T-helper 2 cell treated with Interferon-gamma antibody and Interleukin-4, amounts not matched to agents 100 ng/mL and 5 ng/mL, for 36 hours (primary cell): Measurements from ENCODE around the gene RNU7-1. TPM values are rescaled to one million over a fixed set of nuclear protein-coding genes. Genes with fewer than 3 reads are reported as not detected.

ENCODE experiments used
- intact Hi-C: fragments of 100-400 bp; cut with micrococcal nuclease; formaldehyde crosslinking; loops from one replicate; pipeline ENCODE4 v1.15.1; 2023
- total RNA-seq: library from RNA; stranded (reverse); gene quantifications from 2 replicates; pipeline ENCODE4 v1.2.3, GENCODE V29; 2022

Gene RNU7-1
- total RNA-seq, 1 donor from 2014 or later, result not detected

DNA sequence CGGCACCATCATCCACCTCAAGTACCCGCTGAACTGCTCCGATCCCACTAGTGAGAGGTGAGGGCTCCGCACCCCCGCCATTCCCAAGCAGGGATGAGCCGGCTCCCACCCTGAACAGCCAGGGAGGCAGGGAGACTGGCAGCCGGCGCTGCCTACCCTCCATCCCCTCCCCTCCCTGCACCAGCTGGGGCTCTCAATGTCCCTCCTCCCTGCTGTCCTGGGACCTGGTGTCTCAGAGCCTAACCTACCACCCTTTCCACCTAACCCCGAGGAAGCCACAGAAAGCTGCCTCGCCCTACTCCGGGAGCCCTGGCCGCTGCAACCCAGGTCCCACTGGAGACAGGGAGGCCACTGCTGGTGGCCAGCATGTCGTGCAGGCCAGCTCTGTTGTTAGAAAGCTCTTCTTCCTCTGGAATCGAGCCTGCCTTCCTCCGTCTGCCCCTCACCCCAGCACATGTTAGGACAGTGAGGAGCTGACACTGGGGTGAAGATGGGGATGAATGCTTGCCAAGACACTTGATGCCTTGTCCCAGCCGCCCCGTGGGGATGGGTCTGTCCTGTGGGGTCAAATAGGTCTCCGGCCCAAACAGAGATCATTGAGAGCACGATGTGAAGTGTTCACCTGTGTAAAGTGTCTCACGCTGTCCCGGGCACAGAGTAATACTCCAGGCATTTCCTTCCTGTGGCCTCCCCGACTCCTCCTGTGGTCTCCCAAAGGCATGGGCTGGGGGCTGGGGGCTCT is 8.7 kb downstream of the RNU7-1 start:
- intact Hi-C loops, result no loop called here

DNA sequence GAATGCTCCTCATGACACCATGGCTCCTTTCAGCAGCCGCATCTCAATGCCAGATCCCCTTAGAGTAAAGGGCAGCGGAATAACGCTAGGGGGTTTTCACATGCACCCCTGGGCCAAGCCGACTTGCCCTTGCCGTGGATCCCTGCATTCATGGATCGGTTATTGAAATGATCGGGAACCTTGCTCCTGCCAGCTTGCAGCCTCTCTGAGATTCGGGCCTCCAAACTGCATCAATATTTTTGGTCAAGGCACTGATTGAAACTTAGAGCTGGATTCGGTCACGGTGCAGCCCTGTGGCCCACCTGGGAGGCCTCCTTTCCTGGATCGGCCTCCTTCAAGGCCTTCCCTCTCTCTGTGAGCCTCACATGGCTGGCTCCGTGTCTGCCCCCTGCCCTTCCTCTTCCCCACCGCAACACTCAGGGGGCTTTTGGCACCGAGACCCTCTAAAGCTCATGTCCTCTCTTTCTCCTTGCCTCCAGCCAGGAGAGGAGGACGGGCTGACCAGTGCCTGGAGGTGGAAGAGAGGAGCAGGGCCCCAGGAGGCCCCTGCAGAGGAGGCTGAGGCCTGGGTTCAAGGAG is 9.3 kb downstream of the RNU7-1 start:
- intact Hi-C loops, result loop anchor here (1.0 kb wide), 2 partner anchors 8 to 9 kb away; partner anchors contain the start of gene C12orf57

DNA sequence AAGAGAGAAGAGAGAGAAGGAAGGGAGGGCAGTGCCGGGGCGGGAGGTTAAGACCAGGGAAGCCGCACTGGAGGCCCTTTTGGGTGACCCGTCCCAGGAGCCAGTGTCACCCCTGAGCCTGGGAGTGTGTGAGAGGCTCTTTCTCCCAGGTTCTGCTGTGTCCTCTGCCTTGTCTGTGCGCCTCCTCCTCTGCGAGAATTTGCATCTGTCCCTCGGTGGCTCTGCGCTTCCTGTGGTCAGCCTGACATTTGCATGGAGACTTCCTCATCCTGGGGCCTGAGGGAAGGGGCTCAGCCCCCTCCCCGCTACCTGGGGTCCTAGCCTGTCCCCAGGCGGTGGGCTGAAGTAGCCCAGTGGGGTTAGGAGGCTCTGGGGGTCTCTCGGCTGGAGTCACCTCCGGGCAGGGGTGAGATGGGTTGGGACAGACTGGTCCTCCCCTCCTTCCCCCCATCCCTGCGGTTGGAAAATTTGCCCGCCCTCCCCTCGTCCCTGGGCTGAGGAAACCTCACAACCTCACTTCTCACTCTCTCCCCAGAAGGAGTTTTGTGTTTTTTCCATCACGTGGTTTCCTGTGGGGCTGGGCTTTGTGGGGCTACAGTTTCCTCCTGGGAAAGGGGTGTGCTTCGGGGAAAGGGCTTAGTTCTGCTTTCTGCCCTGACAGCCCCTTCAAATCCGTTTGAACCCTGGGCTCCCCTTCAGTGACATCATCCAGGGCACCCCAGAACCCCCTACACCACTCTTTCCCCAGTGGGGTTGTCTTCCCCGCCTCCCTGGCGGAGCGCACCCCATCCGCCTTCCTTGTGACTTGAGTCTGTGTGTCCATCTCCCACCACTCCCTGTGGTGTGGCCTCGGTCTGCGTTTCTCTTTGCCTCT is 10.1 kb downstream of the RNU7-1 start:
- intact Hi-C loops, result loop anchor here (1.0 kb wide), 2 partner anchors 8 to 9 kb away; partner anchors contain the start of gene C12orf57

DNA sequence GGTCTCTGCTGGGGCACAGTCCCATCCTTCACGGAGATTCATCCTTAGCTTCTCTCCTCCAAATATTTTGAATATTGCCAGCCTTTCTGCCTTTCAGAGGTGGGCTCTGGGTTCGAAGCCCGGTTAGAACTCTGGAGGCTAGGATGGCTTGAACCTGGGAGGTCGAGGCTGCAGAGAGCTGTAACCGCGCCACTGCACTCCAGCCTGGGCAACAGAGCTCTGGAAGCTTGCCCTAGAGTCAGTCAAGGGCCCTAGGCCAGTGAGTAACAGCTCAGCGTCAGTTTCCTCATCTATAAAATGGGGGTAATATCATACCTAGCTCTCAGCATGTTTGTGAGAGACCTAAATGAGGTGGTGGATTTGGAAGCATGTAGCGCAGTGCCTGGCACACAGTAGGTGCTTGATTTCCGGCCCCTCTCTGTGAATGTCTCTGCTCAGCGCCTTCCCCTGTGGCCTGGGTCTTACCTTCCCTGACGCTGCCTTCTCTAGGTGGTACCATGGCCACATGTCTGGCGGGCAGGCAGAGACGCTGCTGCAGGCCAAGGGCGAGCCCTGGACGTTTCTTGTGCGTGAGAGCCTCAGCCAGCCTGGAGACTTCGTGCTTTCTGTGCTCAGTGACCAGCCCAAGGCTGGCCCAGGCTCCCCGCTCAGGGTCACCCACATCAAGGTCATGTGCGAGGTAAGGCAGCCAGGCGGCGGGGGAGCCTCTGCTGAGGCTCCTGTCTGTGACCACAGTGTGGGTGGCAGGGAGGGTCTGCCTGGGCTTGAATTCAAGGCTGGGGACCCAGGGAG is 10.9 kb downstream of the RNU7-1 start:
- intact Hi-C loops, result no loop called here

DNA sequence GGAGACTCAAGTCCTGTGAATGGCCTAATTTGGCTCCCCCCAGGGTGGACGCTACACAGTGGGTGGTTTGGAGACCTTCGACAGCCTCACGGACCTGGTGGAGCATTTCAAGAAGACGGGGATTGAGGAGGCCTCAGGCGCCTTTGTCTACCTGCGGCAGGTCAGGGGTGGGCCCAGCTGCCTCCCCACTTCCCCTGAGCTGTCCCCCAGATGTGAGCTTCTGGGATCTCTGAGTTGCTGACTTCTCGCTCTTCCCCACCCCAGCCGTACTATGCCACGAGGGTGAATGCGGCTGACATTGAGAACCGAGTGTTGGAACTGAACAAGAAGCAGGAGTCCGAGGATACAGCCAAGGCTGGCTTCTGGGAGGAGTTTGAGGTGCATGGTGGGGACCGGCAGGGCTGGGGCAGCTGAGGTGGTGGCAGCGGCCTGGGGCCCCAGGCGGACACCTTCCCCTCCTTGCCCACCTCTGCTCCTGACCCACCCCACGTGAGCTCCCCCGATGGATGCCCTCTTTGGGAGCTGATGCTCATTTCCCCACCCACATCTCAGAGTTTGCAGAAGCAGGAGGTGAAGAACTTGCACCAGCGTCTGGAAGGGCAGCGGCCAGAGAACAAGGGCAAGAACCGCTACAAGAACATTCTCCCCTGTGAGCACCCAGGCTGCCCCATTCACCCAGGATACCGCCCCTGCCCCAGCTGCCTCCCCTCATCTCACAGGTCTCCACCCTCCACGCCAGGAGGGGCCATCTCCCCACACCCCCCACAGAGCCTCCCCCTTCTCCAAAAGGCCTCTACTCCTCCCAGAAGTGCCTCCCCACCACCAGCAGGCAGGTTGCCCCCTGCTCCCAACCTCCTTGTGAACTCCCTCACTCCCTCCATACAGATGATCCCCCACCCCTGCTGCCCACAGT is 11.7 kb downstream of the RNU7-1 start:
- intact Hi-C loops, result no loop called here

DNA sequence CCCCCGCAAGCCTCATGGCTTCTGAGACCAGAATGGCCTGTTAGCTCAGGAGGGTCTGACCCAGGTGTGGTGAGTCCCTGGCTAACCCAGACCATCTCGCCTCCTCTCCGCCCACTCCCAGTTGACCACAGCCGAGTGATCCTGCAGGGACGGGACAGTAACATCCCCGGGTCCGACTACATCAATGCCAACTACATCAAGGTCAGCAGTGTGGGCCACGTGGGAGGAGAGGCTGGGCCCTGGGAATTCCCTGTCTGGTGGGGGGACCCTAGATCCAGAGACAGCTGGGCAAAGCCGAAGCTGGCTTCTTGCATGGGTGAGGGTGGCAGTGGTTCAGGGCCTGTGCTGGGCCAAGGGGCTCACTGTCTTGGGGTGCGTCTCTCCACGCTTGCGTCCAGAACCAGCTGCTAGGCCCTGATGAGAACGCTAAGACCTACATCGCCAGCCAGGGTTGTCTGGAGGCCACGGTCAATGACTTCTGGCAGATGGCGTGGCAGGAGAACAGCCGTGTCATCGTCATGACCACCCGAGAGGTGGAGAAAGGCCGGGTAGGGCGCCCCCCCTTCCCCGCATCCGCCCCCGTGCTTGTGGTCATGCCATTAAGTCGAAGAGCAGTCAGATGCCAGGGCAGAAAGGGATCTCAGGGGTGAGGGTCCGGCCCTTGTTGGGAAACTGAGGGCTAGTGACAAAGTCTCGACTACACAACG is 12.6 kb downstream of the RNU7-1 start:
- intact Hi-C loops, result no loop called here

DNA sequence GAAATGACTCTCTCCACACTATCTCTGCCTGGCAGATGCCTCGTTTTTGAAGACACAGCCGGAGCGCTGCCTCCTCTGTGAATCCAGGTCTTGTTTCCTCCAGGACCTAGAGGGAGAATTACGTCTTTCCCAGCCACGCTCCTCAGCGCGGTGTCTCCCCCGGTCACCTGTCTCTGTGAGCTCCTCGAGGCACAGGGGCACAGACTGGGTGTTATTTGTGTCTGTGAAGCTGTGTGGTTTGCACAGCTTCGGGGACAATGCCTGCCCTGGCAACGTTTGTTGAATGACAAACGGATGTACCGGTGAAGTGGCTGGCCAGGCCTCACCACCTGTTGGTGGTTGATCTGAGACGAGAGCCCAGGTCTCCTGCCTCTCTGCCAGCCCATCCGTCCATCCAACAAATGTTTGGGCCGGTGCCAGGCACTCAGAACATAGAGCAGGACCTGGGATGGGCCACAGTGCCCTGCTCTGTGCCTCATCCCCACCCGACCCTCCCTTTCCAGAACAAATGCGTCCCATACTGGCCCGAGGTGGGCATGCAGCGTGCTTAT is 13.6 kb downstream of the RNU7-1 start:
- intact Hi-C loops, result no loop called here

DNA sequence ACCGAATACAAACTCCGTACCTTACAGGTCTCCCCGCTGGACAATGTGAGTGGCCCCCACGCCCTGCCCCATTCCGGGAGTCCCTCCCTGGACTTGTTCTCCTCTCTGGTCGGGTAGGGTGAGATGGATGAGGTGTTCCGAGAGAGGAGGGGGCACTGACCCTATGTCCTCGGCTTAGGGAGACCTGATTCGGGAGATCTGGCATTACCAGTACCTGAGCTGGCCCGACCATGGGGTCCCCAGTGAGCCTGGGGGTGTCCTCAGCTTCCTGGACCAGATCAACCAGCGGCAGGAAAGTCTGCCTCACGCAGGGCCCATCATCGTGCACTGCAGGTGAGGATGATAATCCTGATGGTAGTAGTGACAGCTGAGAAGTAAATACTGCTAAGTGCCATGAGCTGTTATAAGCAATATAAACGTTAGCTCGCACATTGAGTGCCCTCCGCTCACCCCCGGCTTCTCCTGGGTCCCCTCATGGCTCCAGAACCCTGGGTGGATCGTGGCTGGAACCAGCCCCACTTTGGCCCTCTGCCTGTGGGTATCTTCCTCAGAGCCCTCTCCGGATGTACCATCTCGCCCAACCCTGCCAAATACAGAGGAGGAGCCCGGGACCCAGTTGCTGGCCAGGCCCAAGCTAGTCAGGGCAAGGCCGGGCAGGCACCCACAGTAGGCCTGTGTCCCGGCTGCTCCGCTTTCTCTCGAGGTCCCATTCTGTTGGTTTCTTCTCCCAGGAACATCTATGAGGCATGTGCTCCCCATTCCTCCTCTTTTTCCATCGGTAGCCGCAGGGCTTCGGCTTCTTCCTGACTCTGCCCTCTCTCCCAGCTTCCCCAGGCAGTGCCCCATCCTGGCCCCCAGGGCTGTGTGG is 14.4 kb downstream of the RNU7-1 start:
- intact Hi-C loops, result loop anchor here (2.0 kb wide), 1 partner anchor 67 kb away; no protein-coding TSS in a partner anchor

DNA sequence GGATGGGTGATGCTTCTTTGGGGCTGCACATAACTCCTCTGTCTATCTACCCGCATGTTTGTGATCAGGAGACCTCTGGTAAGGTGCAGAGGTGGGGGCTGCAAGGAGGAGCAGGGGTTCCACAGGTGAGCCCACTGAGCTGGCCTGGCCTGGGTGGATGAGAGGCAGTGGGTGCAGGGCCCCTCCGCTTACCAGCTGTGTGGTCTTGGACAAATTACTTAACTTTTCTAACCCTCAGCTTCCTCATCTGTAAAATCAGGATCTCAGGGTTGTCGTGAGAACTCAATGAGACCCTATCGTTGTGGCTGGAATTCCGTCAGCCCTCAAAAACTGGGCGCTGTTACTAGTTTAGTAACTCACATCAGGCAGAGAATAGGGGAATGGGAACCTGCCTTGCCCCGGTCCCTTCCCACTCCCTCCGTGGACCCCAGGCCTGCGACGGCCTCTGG is 15.0 kb downstream of the RNU7-1 start:
- intact Hi-C loops, result loop anchor here (2.0 kb wide), 1 partner anchor 68 kb away; no protein-coding TSS in a partner anchor

DNA sequence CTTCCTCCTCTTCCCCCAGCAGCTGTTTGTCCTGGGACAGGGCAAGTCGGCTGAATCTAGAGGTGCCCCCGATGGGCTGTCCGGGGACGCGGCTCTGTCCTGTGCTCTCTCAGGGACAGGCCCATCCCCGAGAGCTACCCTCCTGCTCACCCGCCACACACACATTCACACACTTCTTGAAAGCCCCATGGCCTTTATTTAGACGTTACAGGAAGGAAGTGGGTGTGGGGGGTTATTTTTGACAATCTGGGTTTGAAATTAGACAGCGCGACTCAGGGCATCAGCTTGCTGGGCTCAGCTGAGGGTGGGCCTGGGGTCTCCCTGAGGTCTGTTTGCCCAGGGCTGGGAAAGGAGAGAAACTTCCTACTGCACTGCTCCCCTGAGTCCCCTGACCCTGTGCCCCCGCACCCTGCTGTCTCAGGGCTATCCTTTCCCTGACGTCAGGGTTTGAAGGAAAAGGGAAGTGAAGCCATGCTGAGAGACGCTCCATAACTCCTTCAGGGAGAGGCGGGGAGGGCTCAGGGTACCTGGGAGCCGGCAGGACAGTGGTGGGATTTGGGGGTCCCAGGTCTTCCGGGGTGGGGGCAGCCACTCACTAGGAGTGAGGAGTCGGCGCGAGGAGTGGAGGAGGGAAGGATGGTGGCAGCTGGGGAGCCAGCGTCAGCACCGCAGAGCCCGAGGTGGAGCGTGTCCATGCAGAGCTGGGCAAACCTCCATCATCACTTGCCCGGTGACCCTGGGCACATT is 15.6 kb downstream of the RNU7-1 start:
- intact Hi-C loops, result loop anchor here (2.0 kb wide), 1 partner anchor 68 kb away; no protein-coding TSS in a partner anchor

DNA sequence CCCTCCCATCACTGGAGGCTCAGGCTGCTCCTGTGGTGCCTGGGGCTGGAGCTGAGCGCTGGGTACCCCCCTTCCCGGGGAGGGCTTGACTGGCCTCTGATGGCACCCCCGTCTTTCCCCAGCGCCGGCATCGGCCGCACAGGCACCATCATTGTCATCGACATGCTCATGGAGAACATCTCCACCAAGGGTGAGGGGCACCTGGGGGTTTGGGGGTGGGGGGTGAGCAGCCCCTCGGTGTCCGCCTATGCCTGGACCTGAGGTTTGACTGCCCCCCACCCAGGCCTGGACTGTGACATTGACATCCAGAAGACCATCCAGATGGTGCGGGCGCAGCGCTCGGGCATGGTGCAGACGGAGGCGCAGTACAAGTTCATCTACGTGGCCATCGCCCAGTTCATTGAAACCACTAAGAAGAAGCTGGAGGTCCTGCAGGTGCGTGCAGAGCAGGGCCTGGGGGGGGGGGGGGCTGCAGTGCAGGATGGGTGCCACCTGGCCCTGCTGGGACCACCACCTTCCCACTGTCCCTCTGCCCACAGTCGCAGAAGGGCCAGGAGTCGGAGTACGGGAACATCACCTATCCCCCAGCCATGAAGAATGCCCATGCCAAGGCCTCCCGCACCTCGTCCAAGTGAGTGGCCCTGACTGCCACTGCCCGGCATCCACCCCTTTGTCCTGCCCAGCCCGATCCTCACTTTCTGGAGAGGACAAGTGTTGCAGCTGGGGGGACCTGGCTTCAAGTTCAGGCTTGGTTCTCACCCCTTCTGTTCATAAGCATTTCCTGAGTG is 16.4 kb downstream of the RNU7-1 start:
- intact Hi-C loops, result loop anchor here (2.0 kb wide), 1 partner anchor 69 kb away; no protein-coding TSS in a partner anchor

DNA sequence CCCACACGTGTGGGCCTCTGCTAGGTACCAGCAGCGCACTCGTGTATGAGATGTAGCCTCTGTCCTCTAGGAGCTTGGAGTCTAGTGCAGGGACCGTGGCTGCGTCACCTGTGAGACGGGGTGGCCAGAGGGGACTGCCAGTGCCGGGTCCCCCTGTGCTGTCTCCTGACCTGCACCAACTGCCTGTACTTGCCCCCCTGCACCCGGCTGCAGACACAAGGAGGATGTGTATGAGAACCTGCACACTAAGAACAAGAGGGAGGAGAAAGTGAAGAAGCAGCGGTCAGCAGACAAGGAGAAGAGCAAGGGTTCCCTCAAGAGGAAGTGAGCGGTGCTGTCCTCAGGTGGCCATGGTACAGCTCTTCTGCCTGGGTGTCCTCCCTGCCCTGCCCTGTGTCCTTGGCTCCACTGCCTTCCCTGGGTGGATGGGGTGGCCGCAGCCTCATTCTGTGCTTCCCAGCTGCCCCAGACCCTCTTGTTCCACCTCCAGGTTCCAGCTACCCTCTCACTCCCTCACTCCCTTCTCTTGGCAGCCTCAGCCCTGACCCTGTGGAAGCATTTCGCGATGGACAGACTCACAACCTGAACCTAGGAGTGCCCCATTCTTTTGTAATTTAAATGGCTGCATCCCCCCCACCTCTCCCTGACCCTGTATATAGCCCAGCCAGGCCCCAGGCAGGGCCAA is 17.1 kb downstream of the RNU7-1 start:
- intact Hi-C loops, result loop anchor here (1.0 kb wide), 1 partner anchor 7 kb away; no protein-coding TSS in a partner anchor

DNA sequence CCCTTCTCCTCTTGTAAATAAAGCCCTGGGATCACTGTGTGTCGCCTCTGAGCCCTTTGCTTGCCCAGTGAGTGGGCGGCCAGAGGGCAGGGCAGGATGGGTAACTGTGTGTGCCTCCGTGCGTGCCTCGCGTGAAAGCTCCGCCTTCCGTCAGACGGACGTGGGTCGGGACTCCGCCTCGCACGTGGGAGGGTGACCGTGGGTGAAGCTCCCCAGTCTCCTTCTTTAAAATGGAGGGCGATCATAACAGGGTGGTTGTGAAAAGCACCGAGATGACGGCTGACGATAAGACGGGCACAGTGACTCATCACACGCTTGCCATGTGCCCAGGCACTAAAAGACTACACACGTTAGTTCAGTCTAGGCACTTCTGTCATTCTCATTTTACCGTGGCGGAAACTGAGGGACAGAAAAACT is 17.7 kb downstream of the RNU7-1 start:
- intact Hi-C loops, result loop anchor here (1.0 kb wide), 1 partner anchor 8 kb away; no protein-coding TSS in a partner anchor

DNA sequence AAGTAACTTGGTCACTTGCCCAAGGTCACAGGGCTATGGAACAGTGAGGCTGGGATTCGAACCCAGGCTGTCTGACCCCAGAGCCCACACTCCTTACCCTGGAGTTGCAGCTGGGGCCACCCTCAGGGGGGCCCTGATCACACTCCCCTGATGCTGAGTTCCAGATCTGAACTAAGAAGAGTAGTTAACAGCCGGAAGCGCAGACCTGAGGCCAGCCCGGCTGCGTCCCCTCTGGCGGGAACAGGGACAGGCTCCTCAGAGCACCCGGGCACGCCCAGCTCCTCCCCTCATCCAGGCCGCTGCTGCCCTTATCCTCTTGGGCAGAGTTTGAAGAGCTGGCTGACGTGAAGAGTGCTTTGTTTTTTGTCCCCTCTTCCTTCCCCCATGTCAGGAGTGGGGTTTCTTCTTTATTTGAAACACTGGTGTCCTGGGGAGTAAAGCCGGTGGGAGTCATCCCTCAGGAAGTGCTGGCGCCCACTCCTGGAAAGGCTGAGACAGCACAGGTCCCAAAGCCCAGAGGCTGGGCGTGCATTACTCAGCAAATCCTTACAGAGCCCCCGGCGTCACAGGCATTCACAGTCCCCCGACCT is 18.2 kb downstream of the RNU7-1 start:
- intact Hi-C loops, result loop anchor here (1.0 kb wide), 1 partner anchor 8 kb away; no protein-coding TSS in a partner anchor
